ENCODE data around the gene PCNT.

DNA sequence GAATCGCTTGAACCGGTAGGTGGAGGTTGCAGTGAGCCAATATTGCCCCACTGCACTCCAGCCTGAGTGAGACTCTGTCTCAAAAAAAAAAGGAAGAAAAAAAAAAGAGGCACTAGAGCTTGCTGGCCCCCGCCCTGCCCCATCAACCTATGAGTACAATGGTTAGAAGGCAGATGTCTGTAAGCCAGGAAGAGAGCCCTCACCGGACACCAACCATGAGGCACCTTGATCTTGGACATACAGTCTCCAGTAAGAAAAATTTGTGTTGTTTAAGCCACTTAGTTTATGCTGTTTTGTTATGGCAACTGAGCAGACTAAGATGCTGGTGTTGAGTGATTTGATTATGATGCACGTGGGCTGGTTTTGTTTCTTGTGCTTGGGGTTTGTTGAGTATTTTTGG lies 168.9 kb downstream of the PCNT start:
- TF ChIP-seq CTCF (conservative IDR thresholded peaks at IDR 0.05; ENCODE audit: low read depth, low read length) = no peak
- TF ChIP-seq NFE2L2 (IDR thresholded peaks at IDR 0.05; ENCODE audit: low read depth, low read length) = no peak
- TF ChIP-seq SMC3 (IDR thresholded peaks at IDR 0.05; ENCODE audit: low read depth, low read length) = no peak
- no peak for TF ChIP-seq RAD21 (IDR thresholded peaks at IDR 0.05; ENCODE audit: low read length)
- TF ChIP-seq MAFK (IDR thresholded peaks at IDR 0.05; ENCODE audit: low read depth, low read length) = no peak
- no peak for TF ChIP-seq CEBPB (IDR thresholded peaks at IDR 0.05; ENCODE audit: low read depth, low read length)
- TF ChIP-seq POLR2A (IDR thresholded peaks at IDR 0.05; ENCODE audit: low read depth, low read length) = no peak
- TF ChIP-seq FOS (IDR thresholded peaks at IDR 0.05; ENCODE audit: low read depth, low read length) = no peak
- TF ChIP-seq USF2 (IDR thresholded peaks at IDR 0.05; ENCODE audit: low read depth, low read length) = no peak
- TF ChIP-seq MXI1 (IDR thresholded peaks at IDR 0.05; ENCODE audit: borderline replicate concordance, low read depth, low read length) = no peak
- no peak for TF ChIP-seq RCOR1 (IDR thresholded peaks at IDR 0.05; ENCODE audit: insufficient replicate concordance, low read length)
- no peak for TF ChIP-seq MAZ (IDR thresholded peaks at IDR 0.05; ENCODE audit: borderline replicate concordance, low read depth, low read length)
